HepG2 (cell line): Measurements from ENCODE around the gene TRIM28. TPM values are rescaled to one million over a fixed set of nuclear protein-coding genes. Genes with fewer than 3 reads are reported as not detected.

Experiments used
- ARHGAP35 ChIP-seq: sonication (generic); formaldehyde crosslinking; IDR thresholded peaks from 2 replicates; pipeline ENCODE4 v1.9.0; 2022; ENCODE audit warnings: mild to moderate bottlenecking, inconsistent platforms, moderate library complexity, missing genetic modification reagents, borderline replicate concordance
- ARID2 ChIP-seq: sonication (generic); formaldehyde crosslinking; IDR thresholded peaks from 2 replicates; pipeline ENCODE4 v1.8.1; 2022; ENCODE audit warnings: mild to moderate bottlenecking, missing genetic modification reagents, borderline replicate concordance
- CHD4 ChIP-seq: fragments of 200-600 bp; sonication (generic); IDR thresholded peaks from 2 replicates; pipeline ENCODE4 v1.7.0; 2017; ENCODE audit warnings: mild to moderate bottlenecking, low read length, borderline replicate concordance
- EZH2 ChIP-seq: conservative IDR thresholded peaks from 2 replicates; pipeline ENCODE4 v1.6.1; 2012; ENCODE audit warnings: mild to moderate bottlenecking, low read depth, low read length, moderate library complexity
- GABPB1 ChIP-seq: IDR thresholded peaks from 2 replicates; pipeline ENCODE4 v1.6.1; 2016; ENCODE audit warnings: mild to moderate bottlenecking, missing genetic modification reagents, moderate library complexity, missing compliant biosample characterization
- GMEB1 ChIP-seq: sonication (generic); formaldehyde crosslinking; IDR thresholded peaks from 2 replicates; pipeline ENCODE4 v1.5.1; 2020; ENCODE audit warnings: missing genetic modification reagents, mild to moderate bottlenecking, borderline replicate concordance
- KMT2B ChIP-seq: IDR thresholded peaks from 2 replicates; pipeline ENCODE4 v1.6.1; 2016; ENCODE audit warnings: missing genetic modification reagents, missing compliant biosample characterization
- NCOA2 ChIP-seq: sonication (generic); formaldehyde crosslinking; IDR thresholded peaks from 2 replicates; pipeline ENCODE4 v1.8.0; 2022; ENCODE audit warnings: inconsistent platforms
- NFATC3 ChIP-seq: sonication (generic); formaldehyde crosslinking; IDR thresholded peaks from 2 replicates; pipeline ENCODE4 v1.5.1; 2020; ENCODE audit warnings: mild to moderate bottlenecking, missing genetic modification reagents
- PBX2 ChIP-seq: IDR thresholded peaks from 2 replicates; pipeline ENCODE4 v1.6.1; 2016; ENCODE audit warnings: control low read depth
- RBAK ChIP-seq: sonication (generic); formaldehyde crosslinking; IDR thresholded peaks from 2 replicates; pipeline ENCODE4 v1.5.1; 2020; ENCODE audit warnings: mild to moderate bottlenecking, missing genetic modification reagents
- RFX3 ChIP-seq: IDR thresholded peaks from 2 replicates; pipeline ENCODE4 v1.6.1; 2016; ENCODE audit warnings: missing biosample characterization, missing genetic modification reagents
- SCMH1 ChIP-seq: sonication (generic); formaldehyde crosslinking; IDR thresholded peaks from 2 replicates; pipeline ENCODE4 v1.9.0; 2021; ENCODE audit warnings: missing genetic modification reagents, mild to moderate bottlenecking, borderline replicate concordance
- U2AF1 ChIP-seq: fragments of 200-400 bp; formaldehyde crosslinking; optimal IDR thresholded peaks from 2 replicates; pipeline ENCODE3; 2017; ENCODE audit warnings: mild to moderate bottlenecking, low read depth, low read length
- ZBTB39 ChIP-seq: sonication (generic); formaldehyde crosslinking; IDR thresholded peaks from 2 replicates; pipeline ENCODE4 v1.5.0; 2020; ENCODE audit warnings: missing genetic modification reagents
- ZFYVE20 ChIP-seq: sonication (generic); formaldehyde crosslinking; IDR thresholded peaks from 2 replicates; pipeline ENCODE4 v1.8.0; 2023; ENCODE audit warnings: low read depth, mild to moderate bottlenecking, moderate library complexity, missing genetic modification reagents, borderline replicate concordance
- ZNF121 ChIP-seq: sonication (generic); formaldehyde crosslinking; IDR thresholded peaks from 2 replicates; pipeline ENCODE4 v1.5.0; 2020; ENCODE audit warnings: mild to moderate bottlenecking, missing genetic modification reagents
- ZNF550 ChIP-seq: sonication (generic); formaldehyde crosslinking; IDR thresholded peaks from 2 replicates; pipeline ENCODE4 v1.4.0; 2020; ENCODE audit warnings: mild to moderate bottlenecking, missing genetic modification reagents, borderline replicate concordance
- ZNF678 ChIP-seq: sonication (generic); formaldehyde crosslinking; IDR thresholded peaks from 2 replicates; pipeline ENCODE4 v1.4.0; 2020; ENCODE audit warnings: mild to moderate bottlenecking, missing genetic modification reagents
- ZNF768 ChIP-seq: sonication (generic); formaldehyde crosslinking; IDR thresholded peaks from 2 replicates; pipeline ENCODE4 v1.4.0; 2020; ENCODE audit warnings: missing genetic modification reagents
- ZNF790 ChIP-seq: sonication (generic); formaldehyde crosslinking; IDR thresholded peaks from 2 replicates; pipeline ENCODE4 v1.8.0; 2022; ENCODE audit warnings: missing genetic modification reagents, mild to moderate bottlenecking, borderline replicate concordance
- ZNF841 ChIP-seq: sonication (generic); formaldehyde crosslinking; IDR thresholded peaks from 2 replicates; pipeline ENCODE4 v1.8.1; 2023; ENCODE audit warnings: missing genetic modification reagents, borderline replicate concordance
- polyA plus RNA-seq, 8 experiments: library from polyadenylated mRNA; depleted of rRNA in 3 of 8; stranded (reverse) in 7 of 8; unstranded in 1 of 8; fragments of >200 nt; fragmentation: Illumina TruSeq in 4 of 8; extraction: Trizol in 4 of 8; gene quantifications; 2 replicates each; pipeline versions ENCODE4 v1.2.1 to v1.2.3, GENCODE V29; 2011 to 2016; ENCODE audit warnings: low read depth in 4 of 8, missing spikeins in 1 of 8, mixed read lengths in 1 of 8; ENCODE audit not compliant: insufficient read depth in 1 of 8
- total RNA-seq, 5 experiments: library from RNA; depleted of rRNA; stranded (reverse); fragments of >200 nt; fragmentation: Illumina TruSeq; extraction: Trizol; gene quantifications; 2 replicates each; pipeline ENCODE4 v1.2.3, GENCODE V29; 2016; ENCODE audit warnings: low read depth in 1 of 5
- TF ChIP-seq, protein P1 (sequence below): sonication (generic); formaldehyde crosslinking; IDR thresholded peaks from 2 replicates; pipeline ENCODE4 v1.8.1; 2023; ENCODE audit warnings: mild to moderate bottlenecking, missing genetic modification reagents, borderline replicate concordance
- TF ChIP-seq, protein P2 (sequence below): sonication (generic); formaldehyde crosslinking; IDR thresholded peaks from 2 replicates; pipeline ENCODE4 v1.9.0; 2021; ENCODE audit warnings: missing genetic modification reagents, borderline replicate concordance

Gene TRIM28
- total and polyA plus RNA-seq, 2 of the 13 experiments (the other 11 are each of a cell fraction or from before 2014, with no cell fraction given), result 361 to 439 TPM

DNA sequence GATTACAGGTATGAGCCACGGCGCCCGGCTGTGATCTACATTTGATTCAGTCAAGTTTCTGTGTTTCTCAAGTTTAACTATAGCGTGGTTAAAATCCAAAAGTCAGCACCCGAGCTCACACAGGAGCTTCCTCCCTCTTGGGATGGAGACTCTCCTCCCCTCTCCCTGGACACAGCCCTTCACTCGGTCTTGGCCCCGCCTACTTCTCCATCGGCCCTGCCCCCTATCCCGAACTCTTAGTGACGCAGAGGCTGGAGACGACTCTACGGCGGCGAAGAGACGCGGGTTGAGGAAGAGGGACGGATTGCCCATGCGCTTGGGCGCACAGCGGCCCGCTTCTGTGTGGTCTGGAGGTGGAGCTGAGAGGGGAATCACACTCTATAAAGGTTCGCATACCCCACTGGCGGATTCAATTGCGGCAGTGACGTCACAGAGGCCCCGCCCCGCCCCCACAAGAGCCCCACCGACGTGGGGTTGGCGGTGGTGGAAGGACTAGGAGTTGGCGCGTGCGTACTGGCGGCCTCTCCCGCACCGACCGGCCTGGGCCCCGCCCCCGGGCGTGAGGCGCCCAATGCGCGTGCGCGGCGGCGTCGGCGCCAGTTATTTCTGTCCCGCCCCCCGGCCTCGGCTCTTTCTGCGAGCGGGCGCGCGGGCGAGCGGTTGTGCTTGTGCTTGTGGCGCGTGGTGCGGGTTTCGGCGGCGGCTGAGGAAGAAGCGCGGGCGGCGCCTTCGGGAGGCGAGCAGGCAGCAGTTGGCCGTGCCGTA, at the start of gene TRIM28 (continued):
- no peak for TF ChIP-seq NFATC3
- no peak for TF ChIP-seq RFX3 (CRISPR knock-in tag)
- TF ChIP-seq ZNF841 (CRISPR knock-in tag), result 0 out of 2 replicates have a peak, but pooled peaks have one; percentile 41
- TF ChIP-seq ZNF790 (CRISPR knock-in tag), result peak; percentile 89; the same call in 1 of the 2 replicates
- TF ChIP-seq ZBTB39 (CRISPR knock-in tag), result no peak
- TF ChIP-seq KMT2B, result no peak
- TF ChIP-seq GMEB1 (CRISPR knock-in tag), result peak; percentile 71; the same call in 1 of the 2 replicates
- no peak for TF ChIP-seq ZNF678
- TF ChIP-seq EZH2, result no peak
- TF ChIP-seq U2AF1, result no peak
- peak; percentile 27; the same call in 1 of the 2 replicates for TF ChIP-seq NCOA2 (CRISPR knock-in tag)
- TF ChIP-seq RBAK (CRISPR knock-in tag), result no peak
- no peak for TF ChIP-seq ARHGAP35 (CRISPR knock-in tag)
- TF ChIP-seq, protein P1, sequence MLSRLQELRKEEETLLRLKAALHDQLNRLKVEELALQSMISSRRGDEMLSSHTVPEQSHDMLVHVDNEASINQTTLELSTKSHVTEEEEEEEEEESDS (CRISPR knock-in tag), result no peak
- no peak for TF ChIP-seq ZNF121
- peak; percentile 92 for TF ChIP-seq ZFYVE20 (CRISPR knock-in tag)
- TF ChIP-seq ARID2, result no peak
- TF ChIP-seq, protein P2, sequence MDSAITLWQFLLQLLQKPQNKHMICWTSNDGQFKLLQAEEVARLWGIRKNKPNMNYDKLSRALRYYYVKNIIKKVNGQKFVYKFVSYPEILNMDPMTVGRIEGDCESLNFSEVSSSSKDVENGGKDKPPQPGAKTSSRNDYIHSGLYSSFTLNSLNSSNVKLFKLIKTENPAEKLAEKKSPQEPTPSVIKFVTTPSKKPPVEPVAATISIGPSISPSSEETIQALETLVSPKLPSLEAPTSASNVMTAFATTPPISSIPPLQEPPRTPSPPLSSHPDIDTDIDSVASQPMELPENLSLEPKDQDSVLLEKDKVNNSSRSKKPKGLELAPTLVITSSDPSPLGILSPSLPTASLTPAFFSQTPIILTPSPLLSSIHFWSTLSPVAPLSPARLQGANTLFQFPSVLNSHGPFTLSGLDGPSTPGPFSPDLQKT (CRISPR knock-in tag), result 0 out of 2 replicates have a peak, but pooled peaks have one; percentile 66
- TF ChIP-seq CHD4, result no peak
- TF ChIP-seq ZNF768, result peak; percentile 48; the same call in 1 of the 2 replicates
- peak; percentile 68; the same call in 1 of the 2 replicates for TF ChIP-seq GABPB1 (CRISPR knock-in tag)
- no peak for TF ChIP-seq ZNF550 (CRISPR knock-in tag)
- no peak for TF ChIP-seq PBX2 (CRISPR knock-in tag)
- no peak for TF ChIP-seq SCMH1 (CRISPR knock-in tag)
